Measurements from ENCODE around the gene NABP1.

The NABP1 gene

GRCh38 chr2:191679818-191680600 lies 2.1 kb downstream of the NABP1 start:
- DNase-seq (ENCODE audit: low read depth in 2 of 2, low spot score in 1 of 2) = no peak

GRCh38 chr2:191680639-191681038 lies 2.7 kb downstream of the NABP1 start:
- DNase-seq (ENCODE audit: low read depth in 2 of 2, low spot score in 1 of 2) = no peak

GRCh38 chr2:191682126-191682525 lies 4.2 kb downstream of the NABP1 start:
- DNase-seq (ENCODE audit: low read depth in 2 of 2, low spot score in 1 of 2) = no peak

- no peak for DNase-seq (ENCODE audit: low read depth in 2 of 2, low spot score in 1 of 2)
Measured at GRCh38 chr2:191686066-191686465, 8.1 kb downstream of the NABP1 start.

- no peak for DNase-seq (ENCODE audit: low read depth in 2 of 2, low spot score in 1 of 2)
Measured at GRCh38 chr2:191686729-191687128, 8.8 kb downstream of the NABP1 start.

- DNase-seq (ENCODE audit: low read depth in 2 of 2, low spot score in 1 of 2) = no peak
Measured at GRCh38 chr2:191687867-191688266, 9.9 kb downstream of the NABP1 start.

GRCh38 chr2:191688934-191689695 lies 11.2 kb downstream of the NABP1 start:
- DNase-seq (ENCODE audit: low read depth in 2 of 2, low spot score in 1 of 2) = no peak

GRCh38 chr2:191690327-191690726 lies 12.4 kb downstream of the NABP1 start:
- no peak for DNase-seq (ENCODE audit: low read depth in 2 of 2, low spot score in 1 of 2)

GRCh38 chr2:191691016-191691735 lies 13.2 kb downstream of the NABP1 start:
- DNase-seq (ENCODE audit: low read depth in 2 of 2, low spot score in 1 of 2) = no peak

GRCh38 chr2:191691898-191692297 lies 14.0 kb downstream of the NABP1 start:
- no peak for DNase-seq (ENCODE audit: low read depth in 2 of 2, low spot score in 1 of 2)

GRCh38 chr2:191692502-191693115 lies 14.7 kb downstream of the NABP1 start:
- DNase-seq (ENCODE audit: low read depth in 2 of 2, low spot score in 1 of 2) = no peak

GRCh38 chr2:191693166-191693565 lies 15.2 kb downstream of the NABP1 start:
- DNase-seq (ENCODE audit: low read depth in 2 of 2, low spot score in 1 of 2) = no peak

- DNase-seq (ENCODE audit: low read depth in 2 of 2, low spot score in 1 of 2) = no peak
Measured at GRCh38 chr2:191693778-191694177, 15.8 kb downstream of the NABP1 start.

- DNase-seq (ENCODE audit: low read depth in 2 of 2, low spot score in 1 of 2) = no peak
Measured at GRCh38 chr2:191696001-191696400, 18.1 kb downstream of the NABP1 start.

- DNase-seq (ENCODE audit: low read depth in 2 of 2, low spot score in 1 of 2) = no peak
Measured at GRCh38 chr2:191696966-191697365, 19.0 kb downstream of the NABP1 start.

GRCh38 chr2:191697870-191698269 lies 19.9 kb downstream of the NABP1 start:
- DNase-seq (ENCODE audit: low read depth in 2 of 2, low spot score in 1 of 2) = no peak

GRCh38 chr2:191699341-191699945 lies 21.5 kb downstream of the NABP1 start:
- DNase-seq (ENCODE audit: low read depth in 2 of 2, low spot score in 1 of 2) = no peak

- no peak for DNase-seq (ENCODE audit: low read depth in 2 of 2, low spot score in 1 of 2)
Measured at GRCh38 chr2:191701029-191701428, 23.1 kb downstream of the NABP1 start.

- no peak for DNase-seq (ENCODE audit: low read depth in 2 of 2, low spot score in 1 of 2)
Measured at GRCh38 chr2:191701696-191702095, 23.8 kb downstream of the NABP1 start.

- no peak for DNase-seq (ENCODE audit: low read depth in 2 of 2, low spot score in 1 of 2)
Measured at GRCh38 chr2:191703079-191703725, 25.3 kb downstream of the NABP1 start.
